Measurements from ENCODE around the gene SCG2. TPM values are rescaled to one million over a fixed set of nuclear protein-coding genes. Genes with fewer than 3 reads are reported as not detected.
A peak's percentile ranks its signal among the peaks of the same experiment; 100 is the strongest.
"Not testable (repeated sequence)": the region's sequence is repeated elsewhere in the genome, so short reads cannot be mapped to it uniquely, and the experiment has no call there.

The SCG2 gene
- total RNA-seq, 2 donors from 2014 or later = not detected

- H3K9me3 Mint-ChIP-seq = peaks cover 4% of the 10 kb centered on the region in 2 donors
- H3K36me3 Mint-ChIP-seq = no peaks in the 10 kb centered on the region
- DNase-seq (ENCODE audit: low spot score in 2 of 2) = no peak
- H3K27ac Mint-ChIP-seq = no peak overlapping the region
- no peak for ATAC-seq
Measured at GRCh38 chr2:223594259-223594658, 7.9 kb downstream of the SCG2 start.

GRCh38 chr2:223592689-223593088 lies 9.5 kb downstream of the SCG2 start:
- not testable (repeated sequence) for H3K9me3 Mint-ChIP-seq; H3K27ac Mint-ChIP-seq; DNase-seq (ENCODE audit: low spot score in 2 of 2); ATAC-seq; H3K36me3 Mint-ChIP-seq

- no peak for ATAC-seq
- Mint-ChIP-seq H3K9me3 (peaks cover 0 to 4% of the 10 kb centered on the region in 2 donors), H3K36me3 (no peaks in the 10 kb centered on the region), H3K27ac (no peak overlapping the region)
- no peak for DNase-seq (ENCODE audit: low spot score in 2 of 2)
Measured at GRCh38 chr2:223591596-223591995, 10.6 kb downstream of the SCG2 start.

DNA sequence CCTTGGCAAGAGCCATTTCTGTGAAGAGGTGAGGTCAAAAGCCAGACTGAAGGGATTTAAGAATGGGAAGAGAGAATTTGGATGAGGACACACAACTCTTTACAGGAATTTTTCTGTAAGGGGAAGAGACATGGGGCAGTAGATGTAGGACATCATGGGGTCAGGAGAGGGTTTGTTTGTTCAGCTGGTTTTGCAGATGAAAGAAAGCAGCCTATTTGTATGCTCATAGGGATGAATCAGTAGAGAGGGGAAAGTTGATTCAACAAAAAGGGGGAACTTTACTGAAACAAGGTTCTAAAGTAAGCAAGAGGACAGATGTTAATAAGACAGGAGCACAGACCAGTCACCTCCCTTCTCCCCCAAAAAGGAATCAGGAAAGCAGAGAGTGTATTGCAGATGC lies 11.2 kb downstream of the SCG2 start:
- Mint-ChIP-seq H3K36me3 (no peaks in the 10 kb centered on the region), H3K9me3 (peaks cover 0 to 4% of the 10 kb centered on the region in 2 donors), H3K27ac (no peak overlapping the region)
- ATAC-seq (no peak), DNase-seq (ENCODE audit: low spot score in 2 of 2) (no peak)

DNA sequence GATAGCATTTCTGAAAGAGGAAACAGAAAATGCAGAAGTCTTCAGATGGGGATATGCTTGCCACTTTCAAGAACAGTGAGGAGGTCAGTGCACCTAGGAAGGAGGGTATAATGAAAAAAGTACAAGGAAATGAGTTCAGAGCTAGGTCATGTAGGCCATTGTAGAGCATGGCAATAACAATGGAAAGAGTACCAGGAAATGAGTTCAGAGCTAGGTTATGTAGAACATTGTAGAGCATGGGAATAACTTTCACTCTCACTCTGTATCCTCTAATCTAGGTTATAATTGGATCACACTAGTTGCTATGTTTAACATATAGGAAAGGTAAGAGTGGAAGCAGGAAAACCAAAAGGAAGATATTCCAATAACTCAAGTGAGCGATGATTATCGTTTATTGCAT lies 12.3 kb downstream of the SCG2 start:
- Mint-ChIP-seq H3K36me3 (no peaks in the 10 kb centered on the region), H3K27ac (no peak overlapping the region), H3K9me3 (peaks cover 0 to 4% of the 10 kb centered on the region in 2 donors)
- no peak for ATAC-seq
- no peak for DNase-seq (ENCODE audit: low spot score in 2 of 2)

GRCh38 chr2:223588251-223588650 lies 13.9 kb downstream of the SCG2 start:
- no peak for DNase-seq (ENCODE audit: low spot score in 2 of 2)
- peaks cover 0 to 9% of the 10 kb centered on the region in 2 donors for H3K9me3 Mint-ChIP-seq
- H3K27ac Mint-ChIP-seq = no peak overlapping the region
- H3K36me3 Mint-ChIP-seq = no peaks in the 10 kb centered on the region
- ATAC-seq = no peak

DNA sequence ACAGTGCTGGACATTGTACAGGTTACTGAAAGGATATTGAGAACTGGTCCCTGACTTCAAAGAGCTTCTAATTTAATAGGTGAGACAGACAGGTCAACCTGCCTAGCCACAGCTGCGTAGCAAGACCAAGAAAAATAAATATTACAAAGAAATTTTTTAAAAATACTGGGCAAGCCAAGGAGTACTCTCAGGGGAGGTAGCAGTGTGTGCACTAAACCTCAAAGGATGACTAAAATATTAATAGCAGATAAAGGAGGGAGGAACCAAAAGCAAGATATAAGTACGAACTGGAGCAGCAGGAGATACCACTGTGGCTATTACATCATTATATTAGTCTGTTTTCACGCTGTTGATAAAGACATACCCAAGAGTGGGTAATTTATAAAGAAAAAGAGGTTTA lies 14.9 kb downstream of the SCG2 start:
- no peak for ATAC-seq
- H3K36me3 Mint-ChIP-seq = no peaks in the 10 kb centered on the region
- peaks cover 0 to 5% of the 10 kb centered on the region in 2 donors for H3K9me3 Mint-ChIP-seq
- DNase-seq (ENCODE audit: low spot score in 2 of 2) = no peak
- H3K27ac Mint-ChIP-seq = no peak overlapping the region

- ATAC-seq (no peak), DNase-seq (ENCODE audit: low spot score in 2 of 2) (no peak)
- H3K9me3 Mint-ChIP-seq = peaks cover 0 to 5% of the 10 kb centered on the region in 2 donors
- H3K36me3 Mint-ChIP-seq = no peaks in the 10 kb centered on the region
- no peak overlapping the region for H3K27ac Mint-ChIP-seq
Measured at GRCh38 chr2:223586261-223586660, 15.9 kb downstream of the SCG2 start.

- no peak for DNase-seq (ENCODE audit: low spot score in 2 of 2)
- Mint-ChIP-seq H3K36me3 (no peaks in the 10 kb centered on the region), H3K27ac (no peak overlapping the region), H3K9me3 (peaks cover 0 to 5% of the 10 kb centered on the region in 2 donors)
- ATAC-seq = no peak
Measured at GRCh38 chr2:223585666-223586065, 16.5 kb downstream of the SCG2 start.

- Mint-ChIP-seq H3K27ac (peak overlapping the region in 1 of 2 donors; percentile 79), H3K9me3 (peaks cover 0 to 5% of the 10 kb centered on the region in 2 donors)
Measured at GRCh38 chr2:223582001-223582400, 20.2 kb downstream of the SCG2 start.

DNA sequence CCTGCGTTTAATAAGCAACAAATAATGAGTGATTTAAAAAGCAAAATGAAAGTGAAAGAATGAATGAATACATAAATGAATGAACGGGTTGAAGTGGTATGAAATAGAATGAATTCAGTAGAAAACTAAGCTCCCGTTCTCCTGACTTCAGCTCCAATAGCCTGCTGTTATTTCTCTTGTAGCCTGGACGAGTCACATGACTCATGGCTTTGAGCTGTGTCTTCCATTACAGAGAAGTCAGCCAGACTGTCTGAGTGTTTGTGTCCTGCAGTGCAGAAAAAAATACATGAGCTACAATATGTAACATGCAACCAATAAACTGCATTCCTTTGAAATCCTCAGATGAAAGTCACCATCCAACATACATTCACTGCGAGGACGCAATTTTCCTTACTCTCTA lies 21.2 kb downstream of the SCG2 start:
- no peak overlapping the region for H3K27ac Mint-ChIP-seq
- H3K9me3 Mint-ChIP-seq = peaks cover 0 to 5% of the 10 kb centered on the region in 2 donors
- ATAC-seq (no peak), DNase-seq (ENCODE audit: low spot score in 2 of 2) (no peak)
- H3K36me3 Mint-ChIP-seq = no peaks in the 10 kb centered on the region

More at GRCh38 chr2:223582001-223582400, 20.2 kb downstream of the SCG2 start:
- DNase-seq (ENCODE audit: low spot score in 2 of 2) (no peak), ATAC-seq (no peak)
- H3K36me3 Mint-ChIP-seq = no peaks in the 10 kb centered on the region

DNA sequence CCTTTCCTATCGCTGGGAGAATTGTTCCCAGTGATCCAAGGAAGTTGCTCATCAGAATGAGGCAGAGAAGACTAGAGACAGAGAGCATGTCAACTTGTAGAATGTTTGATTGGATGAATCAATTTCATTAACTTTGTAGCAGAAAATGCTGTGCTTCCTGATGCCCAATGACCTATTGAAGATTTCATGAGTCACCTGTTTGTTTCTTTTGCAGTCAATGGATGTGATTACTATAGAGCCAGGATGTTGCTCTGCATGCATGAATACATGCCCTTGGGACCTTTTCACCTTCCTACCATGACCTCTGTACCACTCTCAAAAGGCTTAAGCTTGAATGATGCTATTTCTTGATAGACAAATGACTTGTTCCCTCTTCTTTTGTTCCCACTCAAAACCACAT lies 23.3 kb downstream of the SCG2 start:
- DNase-seq (ENCODE audit: low spot score in 2 of 2) = no peak
- no peak for ATAC-seq
- H3K36me3 Mint-ChIP-seq = no peaks in the 10 kb centered on the region
- no peak overlapping the region for H3K27ac Mint-ChIP-seq
- no peaks in the 10 kb centered on the region for H3K9me3 Mint-ChIP-seq

- Mint-ChIP-seq H3K9me3 (peaks cover 0 to 4% of the 10 kb centered on the region in 2 donors), H3K36me3 (no peaks in the 10 kb centered on the region), H3K27ac (no peak overlapping the region)
- DNase-seq (ENCODE audit: low spot score in 2 of 2) = no peak
- no peak for ATAC-seq
Measured at GRCh38 chr2:223576873-223577272, 25.3 kb downstream of the SCG2 start.

GRCh38 chr2:223570784-223571183 lies 31.4 kb downstream of the SCG2 start:
- Mint-ChIP-seq H3K36me3 (no peaks in the 10 kb centered on the region), H3K9me3 (peaks cover 4 to 7% of the 10 kb centered on the region in 2 donors), H3K27ac (no peak overlapping the region)
- ATAC-seq (no peak), DNase-seq (ENCODE audit: low spot score in 2 of 2) (no peak)

- DNase-seq (ENCODE audit: low spot score in 2 of 2) (no peak), ATAC-seq (no peak)
- Mint-ChIP-seq H3K27ac (no peak overlapping the region), H3K9me3 (peaks cover 5% of the 10 kb centered on the region in 2 donors), H3K36me3 (no peaks in the 10 kb centered on the region)
Measured at GRCh38 chr2:223566396-223566795, 35.8 kb downstream of the SCG2 start.

- peaks cover 5% of the 10 kb centered on the region in 2 donors for H3K9me3 Mint-ChIP-seq
- DNase-seq (ENCODE audit: low spot score in 2 of 2) (no peak), ATAC-seq (no peak)
- H3K36me3 Mint-ChIP-seq = no peaks in the 10 kb centered on the region
- no peak overlapping the region for H3K27ac Mint-ChIP-seq
Measured at GRCh38 chr2:223563462-223563861, 38.7 kb downstream of the SCG2 start.

DNA sequence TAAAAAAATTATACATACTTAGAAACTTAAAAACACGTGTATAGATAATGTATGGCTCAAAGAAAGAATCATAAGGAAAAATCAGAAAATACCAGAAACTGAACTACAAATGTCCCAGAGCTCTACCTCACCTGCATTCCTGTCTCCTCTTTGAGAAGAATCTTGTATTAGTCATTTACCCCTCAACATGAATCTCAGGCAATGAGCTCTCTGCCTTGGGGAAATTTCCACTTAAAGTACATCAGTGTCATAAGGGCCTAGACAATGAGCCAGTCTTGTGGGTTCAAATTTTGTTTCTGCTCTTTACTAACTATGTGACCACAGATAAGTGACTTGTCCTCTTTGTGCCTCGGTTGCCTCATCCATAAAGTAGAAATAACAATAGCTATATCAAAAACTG lies 40.1 kb downstream of the SCG2 start:
- ATAC-seq (no peak), DNase-seq (ENCODE audit: low spot score in 2 of 2) (no peak)
- Mint-ChIP-seq H3K36me3 (no peaks in the 10 kb centered on the region), H3K9me3 (peaks cover 5% of the 10 kb centered on the region in 2 donors), H3K27ac (no peak overlapping the region)

- DNase-seq (ENCODE audit: low spot score in 2 of 2) (no peak), ATAC-seq (no peak)
- no peak overlapping the region for H3K27ac Mint-ChIP-seq
- no peaks in the 10 kb centered on the region for H3K36me3 Mint-ChIP-seq
- H3K9me3 Mint-ChIP-seq = peaks cover 2% of the 10 kb centered on the region in 2 donors
Measured at GRCh38 chr2:223560749-223561435, 41.3 kb downstream of the SCG2 start.
